ENCODE results near the gene NUP133.

GRCh38 chr1:229470406-229471043, 37.6 kb downstream of the NUP133 start:
- TF ChIP-seq POU2F2 (IDR thresholded peaks at IDR 0.05; ENCODE audit: low read depth, low read length) (no peak), POLR2A (IDR thresholded peaks at IDR 0.05; ENCODE audit: low read depth, low read length) (no peak), TAF1 (IDR thresholded peaks at IDR 0.05; ENCODE audit: low read depth, low read length) (no peak), POLR2AphosphoS5 (IDR thresholded peaks at IDR 0.05; ENCODE audit: low read depth, low read length) (no peak)

Measured in GM12891 (cell line).